Measurements from ENCODE around the gene TTLL11. TPM values are rescaled to one million over a fixed set of nuclear protein-coding genes. Genes with fewer than 3 reads are reported as not detected.
A peak's percentile ranks its signal among the peaks of the same experiment; 100 is the strongest.

TTLL11 gene
- total RNA-seq, 4 donors from 2014 or later: 3.0 to 9.9 (median 7.4) TPM

DNA sequence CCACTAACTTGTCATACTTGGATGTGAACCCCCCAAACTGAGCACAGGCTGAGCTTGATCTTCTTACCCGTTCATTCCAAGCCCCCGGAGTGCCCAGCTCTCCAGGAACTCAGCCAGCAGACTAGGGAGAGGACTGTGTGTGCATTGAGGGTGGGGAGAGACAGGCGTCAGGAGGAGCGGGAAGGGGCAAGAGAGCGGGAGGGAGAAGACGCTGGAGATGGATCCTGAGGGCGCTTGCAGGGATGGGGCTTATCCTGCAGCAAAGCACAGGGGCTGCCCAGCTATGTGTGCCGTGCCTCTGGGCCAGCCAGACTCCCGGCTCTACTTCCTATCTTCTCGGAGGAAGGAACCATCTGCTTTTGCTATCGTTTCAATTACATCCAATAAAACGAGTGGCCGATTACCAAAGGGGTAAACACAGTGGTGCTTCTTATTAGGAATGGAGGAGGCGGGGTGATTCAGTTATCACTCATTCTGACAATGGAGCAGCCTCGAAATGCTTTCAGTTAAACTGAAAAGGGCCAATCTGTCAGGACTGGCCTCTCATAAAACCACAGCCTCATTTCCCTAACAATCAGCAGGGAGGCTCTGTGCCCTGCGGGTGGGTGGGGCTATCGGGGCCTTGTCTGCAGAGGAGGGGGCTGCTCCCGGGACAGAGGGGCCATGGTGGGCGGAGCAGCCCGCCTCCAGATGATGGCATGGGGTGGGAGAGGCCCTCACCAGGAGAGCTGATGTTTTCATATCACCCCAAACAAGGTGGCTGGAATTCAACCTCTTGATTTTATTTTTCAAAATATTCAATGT lies 273.5 kb downstream of the TTLL11 start:
- no peak overlapping the region for H3K4me3 ChIP-seq
- H3K9me3 ChIP-seq: no peaks in the 10 kb centered on the region
- no peak overlapping the region for H3K27ac ChIP-seq
- H3K36me3 ChIP-seq: no peaks in the 10 kb centered on the region
- no peaks in the 10 kb centered on the region for H3K4me1 ChIP-seq
- peak in 1 of 3 donors; percentile 34 for DNase-seq
- no peaks in the 10 kb centered on the region for H3K27me3 ChIP-seq
- TF ChIP-seq, protein P1, sequence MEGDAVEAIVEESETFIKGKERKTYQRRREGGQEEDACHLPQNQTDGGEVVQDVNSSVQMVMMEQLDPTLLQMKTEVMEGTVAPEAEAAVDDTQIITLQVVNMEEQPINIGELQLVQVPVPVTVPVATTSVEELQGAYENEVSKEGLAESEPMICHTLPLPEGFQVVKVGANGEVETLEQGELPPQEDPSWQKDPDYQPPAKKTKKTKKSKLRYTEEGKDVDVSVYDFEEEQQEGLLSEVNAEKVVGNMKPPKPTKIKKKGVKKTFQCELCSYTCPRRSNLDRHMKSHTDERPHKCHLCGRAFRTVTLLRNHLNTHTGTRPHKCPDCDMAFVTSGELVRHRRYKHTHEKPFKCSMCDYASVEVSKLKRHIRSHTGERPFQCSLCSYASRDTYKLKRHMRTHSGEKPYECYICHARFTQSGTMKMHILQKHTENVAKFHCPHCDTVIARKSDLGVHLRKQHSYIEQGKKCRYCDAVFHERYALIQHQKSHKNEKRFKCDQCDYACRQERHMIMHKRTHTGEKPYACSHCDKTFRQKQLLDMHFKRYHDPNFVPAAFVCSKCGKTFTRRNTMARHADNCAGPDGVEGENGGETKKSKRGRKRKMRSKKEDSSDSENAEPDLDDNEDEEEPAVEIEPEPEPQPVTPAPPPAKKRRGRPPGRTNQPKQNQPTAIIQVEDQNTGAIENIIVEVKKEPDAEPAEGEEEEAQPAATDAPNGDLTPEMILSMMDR (IDR thresholded peaks at IDR 0.05): no peak
- no peak for TF ChIP-seq POLR2A (IDR thresholded peaks at IDR 0.05)

DNA sequence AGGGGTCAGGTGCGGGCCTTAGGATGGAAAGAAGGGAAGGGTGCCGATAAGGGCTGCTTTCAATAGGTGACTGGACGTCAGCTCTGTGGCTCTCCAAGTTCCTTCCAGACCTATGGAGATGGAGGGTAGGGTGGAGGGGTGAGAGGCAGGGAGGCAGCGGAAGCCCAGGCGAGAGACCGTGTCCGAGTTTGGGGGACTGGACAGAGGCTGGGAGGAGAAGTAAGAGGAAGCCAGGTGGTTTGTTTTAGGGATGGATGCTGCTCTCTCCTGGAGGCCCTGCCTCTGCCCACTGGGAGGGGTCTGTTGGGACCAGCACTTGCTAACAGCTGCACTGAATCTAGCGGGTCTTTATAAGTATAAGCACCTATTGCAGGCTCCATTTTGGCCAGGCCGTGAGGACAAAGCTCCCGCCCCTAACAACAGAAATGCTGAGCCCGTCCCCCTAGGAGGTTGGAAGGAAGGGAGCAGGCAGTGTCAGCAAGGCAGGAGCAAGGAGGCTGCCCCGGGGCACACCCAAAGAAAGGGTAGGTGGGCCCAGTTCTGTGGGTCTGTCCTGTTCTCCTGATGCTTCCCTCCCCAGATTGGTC lies 274.2 kb downstream of the TTLL11 start:
- DNase-seq: peak in 1 of 3 donors; percentile 15
- no peaks in the 10 kb centered on the region for H3K9me3 ChIP-seq
- no peaks in the 10 kb centered on the region for H3K4me1 ChIP-seq
- TF ChIP-seq, protein P1 (IDR thresholded peaks at IDR 0.05): no peak
- no peak for TF ChIP-seq POLR2A (IDR thresholded peaks at IDR 0.05)
- no peak overlapping the region for H3K27ac ChIP-seq
- H3K27me3 ChIP-seq: no peaks in the 10 kb centered on the region
- no peaks in the 10 kb centered on the region for H3K36me3 ChIP-seq
- no peak overlapping the region for H3K4me3 ChIP-seq

DNA sequence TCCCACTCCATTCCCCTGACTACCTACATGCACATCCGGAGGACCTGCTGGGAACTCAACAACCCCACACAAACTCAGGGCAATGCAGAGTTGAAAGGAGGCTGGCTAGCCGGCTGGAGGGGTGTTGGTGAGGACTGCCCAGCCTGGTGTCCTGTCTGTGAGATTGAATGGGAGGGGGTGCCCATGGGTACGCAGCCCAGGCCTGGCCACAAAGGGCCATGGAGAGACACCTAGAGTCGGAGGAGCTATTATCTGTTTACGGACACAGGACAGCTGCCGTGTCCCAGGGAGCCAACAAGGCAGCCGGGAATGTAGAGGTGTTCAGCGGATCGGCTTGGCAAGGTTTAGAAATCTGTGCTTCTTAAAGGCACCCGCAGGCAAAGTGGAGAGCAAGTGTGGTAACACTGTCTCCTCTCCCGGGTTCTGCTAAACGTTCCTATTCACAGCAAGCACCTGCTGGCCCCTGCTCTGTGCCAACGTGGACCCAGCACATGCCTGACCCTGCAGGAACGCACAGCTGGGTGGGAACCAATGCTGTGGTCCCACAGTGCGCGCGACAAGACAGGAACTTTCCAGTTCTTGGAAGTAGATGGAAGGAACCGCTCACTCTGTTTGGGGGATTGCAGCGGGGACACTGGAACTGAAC lies 275.0 kb downstream of the TTLL11 start:
- Histone ChIP-seq H3K4me3 (no peak overlapping the region), H3K27ac (no peak overlapping the region), H3K36me3 (no peaks in the 10 kb centered on the region), H3K27me3 (no peaks in the 10 kb centered on the region), H3K9me3 (no peaks in the 10 kb centered on the region), H3K4me1 (no peaks in the 10 kb centered on the region)
- TF ChIP-seq POLR2A (IDR thresholded peaks at IDR 0.05): no peak
- TF ChIP-seq, protein P1 (IDR thresholded peaks at IDR 0.05): no peak
- DNase-seq: no peak

DNA sequence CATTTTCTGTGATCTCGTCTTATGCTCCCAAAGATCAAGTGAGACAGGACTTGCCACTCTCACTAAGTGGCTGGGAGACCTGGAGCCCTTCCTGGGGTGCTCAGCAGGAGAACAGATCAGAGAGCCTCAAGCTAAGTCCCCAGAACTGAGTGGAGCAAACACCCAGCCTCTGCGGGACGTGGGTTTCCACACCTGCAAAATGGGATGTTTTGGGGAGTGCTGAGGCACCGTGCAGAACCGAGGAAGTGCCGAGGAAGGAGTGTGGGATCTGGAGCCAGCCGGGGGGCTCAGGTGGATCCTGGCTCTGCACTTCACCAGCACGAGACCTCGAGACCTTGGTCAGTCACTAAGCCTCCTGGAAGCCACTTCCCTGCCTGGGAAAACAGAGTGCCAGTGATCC lies 275.6 kb downstream of the TTLL11 start:
- H3K27me3 ChIP-seq: no peaks in the 10 kb centered on the region
- no peaks in the 10 kb centered on the region for H3K36me3 ChIP-seq
- TF ChIP-seq, protein P1 (IDR thresholded peaks at IDR 0.05): no peak
- no peaks in the 10 kb centered on the region for H3K4me1 ChIP-seq
- no peak overlapping the region for H3K4me3 ChIP-seq
- DNase-seq: peak in 1 of 3 donors; percentile 34
- H3K9me3 ChIP-seq: no peaks in the 10 kb centered on the region
- no peak overlapping the region for H3K27ac ChIP-seq

DNA sequence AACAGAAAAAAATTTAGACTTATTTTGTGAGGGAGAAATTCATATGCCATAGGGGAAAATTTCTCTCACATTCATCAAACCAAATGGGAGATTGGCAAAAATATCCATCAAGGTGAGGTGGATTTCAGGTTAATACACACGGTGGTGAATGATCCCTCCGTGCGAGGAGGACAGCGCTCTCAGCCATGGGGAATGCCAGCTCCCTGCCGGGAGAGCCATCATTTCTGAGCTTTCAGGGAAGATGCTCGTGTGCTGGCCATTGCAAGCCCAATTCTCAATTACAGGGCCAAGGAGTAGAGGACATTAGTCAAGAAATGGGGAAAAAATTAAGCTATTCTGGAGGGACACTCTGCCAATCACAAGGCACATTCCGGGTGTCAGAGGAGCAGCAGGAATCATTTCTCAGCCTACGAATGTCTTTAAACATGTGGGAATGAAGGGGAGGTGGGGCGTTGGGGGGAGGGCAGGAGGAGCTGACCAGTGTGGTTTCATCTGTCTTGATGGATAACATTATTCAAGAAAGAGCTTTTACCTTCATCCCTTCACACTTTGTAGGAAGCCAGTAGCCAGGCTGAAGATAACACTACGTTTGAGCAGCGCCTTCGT lies 276.2 kb downstream of the TTLL11 start:
- peak in 1 of 3 donors; percentile 7 for DNase-seq
- Histone ChIP-seq H3K27me3 (no peaks in the 10 kb centered on the region), H3K9me3 (no peaks in the 10 kb centered on the region), H3K4me3 (no peak overlapping the region), H3K36me3 (no peaks in the 10 kb centered on the region), H3K4me1 (no peaks in the 10 kb centered on the region), H3K27ac (no peak overlapping the region)
- TF ChIP-seq POLR2A (IDR thresholded peaks at IDR 0.05): no peak
- TF ChIP-seq, protein P1 (IDR thresholded peaks at IDR 0.05): no peak

All from Peyer's patch (tissue), 4 donors.